NCI-H1105 (cell line): Measurements from ENCODE around the gene SPARCL1.
A peak's percentile ranks its signal among the peaks of the same experiment; 100 is the strongest.

Experiments used
- DNase-seq: peaks from one replicate; lab custom pipeline; 2025; lab: John Stamatoyannopoulos, UW

The SPARCL1 gene

GRCh38 chr4:87541521-87541920, 12.3 kb upstream of the SPARCL1 start:
- DNase-seq = no peak

GRCh38 chr4:87540146-87541058, 11.2 kb upstream of the SPARCL1 start:
- DNase-seq = no peak

- no peak for DNase-seq
Observed at GRCh38 chr4:87532907-87533306, 3.7 kb upstream of the SPARCL1 start.

GRCh38 chr4:87532109-87532508, 2.9 kb upstream of the SPARCL1 start:
- DNase-seq = no peak

- DNase-seq = no peak
Observed at GRCh38 chr4:87531621-87532020, 2.4 kb upstream of the SPARCL1 start.

- peak; percentile 24 for DNase-seq
Observed at GRCh38 chr4:87530868-87531267, 1.7 kb upstream of the SPARCL1 start.

GRCh38 chr4:87530229-87530628, 1.1 kb upstream of the SPARCL1 start:
- no peak for DNase-seq

- DNase-seq = no peak
Observed at GRCh38 chr4:87527431-87528220, 1.6 kb downstream of the SPARCL1 start.

- no peak for DNase-seq
Observed at GRCh38 chr4:87525636-87526295, 3.4 kb downstream of the SPARCL1 start.

- DNase-seq = no peak
Observed at GRCh38 chr4:87524456-87524855, 4.7 kb downstream of the SPARCL1 start.

GRCh38 chr4:87523307-87523706, 5.9 kb downstream of the SPARCL1 start:
- DNase-seq = no peak

GRCh38 chr4:87521757-87522374, 7.3 kb downstream of the SPARCL1 start:
- DNase-seq = peak; percentile 53

GRCh38 chr4:87521319-87521718, 7.9 kb downstream of the SPARCL1 start:
- DNase-seq = no peak

- no peak for DNase-seq
Observed at GRCh38 chr4:87517621-87518020, 11.6 kb downstream of the SPARCL1 start.

- no peak for DNase-seq
Observed at GRCh38 chr4:87516683-87517082, 12.5 kb downstream of the SPARCL1 start.

- no peak for DNase-seq
Observed at GRCh38 chr4:87512400-87512799, 16.8 kb downstream of the SPARCL1 start.

GRCh38 chr4:87511500-87511899, 17.7 kb downstream of the SPARCL1 start:
- DNase-seq = no peak

GRCh38 chr4:87510747-87511146, 18.4 kb downstream of the SPARCL1 start:
- no peak for DNase-seq

- no peak for DNase-seq
Observed at GRCh38 chr4:87506974-87507701, 22.0 kb downstream of the SPARCL1 start.

- no peak for DNase-seq
Observed at GRCh38 chr4:87505862-87506261, 23.3 kb downstream of the SPARCL1 start.

GRCh38 chr4:87502580-87503238, 26.5 kb downstream of the SPARCL1 start:
- peak; percentile 64 for DNase-seq
